ENCODE results near the gene CTIF.

The CTIF gene

DNA sequence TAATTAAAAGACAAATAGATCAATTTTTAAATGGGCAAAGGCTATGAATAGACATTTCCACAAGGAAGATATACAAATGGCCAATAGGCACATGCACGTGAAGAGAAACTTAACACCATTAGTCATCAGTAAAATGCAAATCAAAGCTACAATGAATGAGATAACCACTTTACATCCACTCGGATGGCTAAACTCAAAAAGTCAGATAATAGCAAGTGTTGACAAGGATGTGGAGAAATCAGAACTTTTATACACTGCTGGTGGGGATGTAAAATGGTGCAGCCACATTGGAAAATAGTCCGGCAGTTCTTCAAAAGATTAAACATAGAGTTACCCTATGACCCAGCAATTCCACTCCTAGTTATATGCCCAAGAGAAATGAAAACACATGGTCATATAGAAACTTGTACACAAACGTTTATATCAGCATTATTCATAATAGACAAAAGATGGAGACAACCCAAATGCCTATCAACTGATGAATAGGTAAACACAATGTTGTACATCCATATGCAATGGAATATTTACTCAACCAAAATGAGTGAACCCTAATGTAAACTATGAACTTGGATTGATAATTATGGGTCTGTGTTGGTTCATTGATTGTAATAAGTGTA lies 360.8 kb downstream of the CTIF start:
- TF ChIP-seq, protein P1, sequence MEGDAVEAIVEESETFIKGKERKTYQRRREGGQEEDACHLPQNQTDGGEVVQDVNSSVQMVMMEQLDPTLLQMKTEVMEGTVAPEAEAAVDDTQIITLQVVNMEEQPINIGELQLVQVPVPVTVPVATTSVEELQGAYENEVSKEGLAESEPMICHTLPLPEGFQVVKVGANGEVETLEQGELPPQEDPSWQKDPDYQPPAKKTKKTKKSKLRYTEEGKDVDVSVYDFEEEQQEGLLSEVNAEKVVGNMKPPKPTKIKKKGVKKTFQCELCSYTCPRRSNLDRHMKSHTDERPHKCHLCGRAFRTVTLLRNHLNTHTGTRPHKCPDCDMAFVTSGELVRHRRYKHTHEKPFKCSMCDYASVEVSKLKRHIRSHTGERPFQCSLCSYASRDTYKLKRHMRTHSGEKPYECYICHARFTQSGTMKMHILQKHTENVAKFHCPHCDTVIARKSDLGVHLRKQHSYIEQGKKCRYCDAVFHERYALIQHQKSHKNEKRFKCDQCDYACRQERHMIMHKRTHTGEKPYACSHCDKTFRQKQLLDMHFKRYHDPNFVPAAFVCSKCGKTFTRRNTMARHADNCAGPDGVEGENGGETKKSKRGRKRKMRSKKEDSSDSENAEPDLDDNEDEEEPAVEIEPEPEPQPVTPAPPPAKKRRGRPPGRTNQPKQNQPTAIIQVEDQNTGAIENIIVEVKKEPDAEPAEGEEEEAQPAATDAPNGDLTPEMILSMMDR (IDR thresholded peaks at IDR 0.05; ENCODE audit: insufficient read depth, low read depth, low read length, missing control alignments), result no peak
- DNase-seq (ENCODE audit: low read depth), result no peak
- no peak overlapping the region for H3K4me3 ChIP-seq (ENCODE audit: low read depth, low read length)

DNA sequence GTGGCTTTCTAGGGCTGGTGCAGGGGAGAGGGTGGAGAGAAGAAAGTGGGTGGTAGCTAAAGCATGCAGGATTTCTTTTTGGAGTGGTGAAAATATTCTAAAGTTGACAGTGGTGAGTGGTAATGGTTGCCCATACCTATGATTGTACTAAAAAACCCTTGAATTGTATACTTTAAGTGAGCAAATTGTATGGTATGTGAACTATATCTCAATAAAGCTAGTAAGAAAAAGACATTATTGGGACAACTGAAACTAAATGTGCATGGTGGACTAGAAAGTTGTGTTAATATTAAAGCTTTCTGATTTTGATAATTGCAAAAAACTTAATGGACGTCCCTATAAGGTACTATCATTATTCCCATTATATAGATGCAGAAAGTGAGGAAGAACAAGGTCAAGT lies 361.6 kb downstream of the CTIF start:
- H3K4me3 ChIP-seq (ENCODE audit: low read depth, low read length), result no peak overlapping the region
- TF ChIP-seq, protein P1 (IDR thresholded peaks at IDR 0.05; ENCODE audit: insufficient read depth, low read depth, low read length, missing control alignments), result no peak

DNA sequence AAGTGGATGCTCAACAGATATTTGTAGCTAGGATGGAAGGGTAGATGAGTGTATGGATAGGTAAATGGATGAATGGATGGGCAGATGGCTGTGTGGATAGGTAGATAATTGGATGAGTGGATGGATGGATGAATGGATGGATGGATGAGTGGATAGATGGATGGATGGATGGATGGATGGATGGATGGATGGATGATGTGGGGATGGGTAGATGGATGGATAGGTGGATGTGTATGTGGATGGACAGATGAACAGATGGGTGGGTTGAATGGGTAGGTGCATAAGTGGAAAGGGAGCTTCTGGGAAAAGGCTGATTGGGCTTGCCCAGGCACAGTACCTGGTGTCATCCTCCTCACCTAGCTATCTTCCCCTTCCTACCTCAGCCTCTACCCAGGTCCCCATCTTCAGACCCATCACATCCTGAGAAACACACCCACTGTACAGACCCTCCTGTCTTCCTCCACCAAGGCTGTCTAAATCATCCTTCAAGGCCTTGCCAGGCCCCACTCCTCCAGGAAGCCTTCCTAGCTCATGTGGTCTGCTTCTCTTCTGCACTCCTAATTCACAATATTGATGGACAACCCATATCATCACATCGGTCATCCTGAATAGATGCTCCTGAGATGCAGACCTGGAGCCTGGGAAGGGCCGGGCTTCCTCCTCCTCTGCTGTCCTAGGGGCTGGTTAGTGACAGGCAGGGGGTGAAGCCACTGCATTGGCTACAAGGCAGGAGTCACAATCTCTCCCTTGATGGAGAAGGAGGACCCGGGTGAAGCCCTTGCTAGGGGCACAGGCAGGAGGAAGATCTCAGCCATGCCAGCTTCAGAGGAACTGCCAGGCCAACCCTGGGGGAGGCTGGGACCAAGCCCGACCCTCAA lies 362.6 kb downstream of the CTIF start:
- TF ChIP-seq, protein P1 (IDR thresholded peaks at IDR 0.05; ENCODE audit: insufficient read depth, low read depth, low read length, missing control alignments), result no peak
- no peak for DNase-seq (ENCODE audit: low read depth)
- H3K4me3 ChIP-seq (ENCODE audit: low read depth, low read length), result no peak overlapping the region

More for the DNA sequence above, 361.6 kb downstream of the CTIF start:
- DNase-seq (ENCODE audit: low read depth), result no peak

DNA sequence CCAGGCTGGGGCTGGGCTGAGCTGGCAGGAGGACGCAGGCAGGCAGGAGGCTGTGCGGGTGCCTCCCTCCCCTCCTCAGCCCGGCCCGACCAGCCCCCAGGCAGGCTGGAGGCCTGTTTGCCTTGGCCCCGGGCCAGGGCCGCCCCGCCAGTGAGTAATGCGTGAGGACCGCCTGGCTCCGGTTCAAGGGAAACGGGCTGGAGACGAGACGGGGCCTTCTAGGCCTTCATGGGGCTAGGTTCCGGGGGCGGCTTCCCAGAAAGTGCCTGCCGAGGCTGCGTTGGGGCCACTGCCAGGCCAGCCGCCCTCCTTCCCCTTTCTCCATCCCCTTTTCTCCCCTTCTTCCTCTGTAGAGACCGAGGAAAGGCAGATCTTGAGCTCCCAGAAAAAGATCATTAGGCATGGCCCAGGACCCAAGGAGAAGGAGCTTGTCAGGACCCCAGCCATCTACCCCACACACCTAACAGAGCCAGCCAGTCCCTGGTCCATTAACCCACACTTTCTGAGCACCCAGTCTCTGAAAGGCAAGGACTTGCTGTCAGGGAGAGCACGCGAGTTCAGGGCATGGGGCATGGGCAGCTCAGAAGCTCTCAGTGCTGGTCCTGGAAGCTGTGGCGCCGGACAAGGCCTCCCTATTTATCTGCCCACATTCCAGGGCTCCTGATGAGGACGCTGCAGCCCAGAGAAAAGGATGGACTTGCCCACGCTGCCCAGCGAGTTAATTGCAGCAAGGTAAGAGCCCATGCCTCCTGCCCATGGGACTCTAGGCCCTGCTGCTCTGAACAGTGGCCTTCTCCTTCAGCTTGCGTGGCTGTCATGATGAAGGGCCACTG lies 363.4 kb downstream of the CTIF start:
- TF ChIP-seq, protein P1 (IDR thresholded peaks at IDR 0.05; ENCODE audit: insufficient read depth, low read depth, low read length, missing control alignments), result no peak
- H3K4me3 ChIP-seq (ENCODE audit: low read depth, low read length), result no peak overlapping the region
- DNase-seq (ENCODE audit: low read depth), result no peak

DNA sequence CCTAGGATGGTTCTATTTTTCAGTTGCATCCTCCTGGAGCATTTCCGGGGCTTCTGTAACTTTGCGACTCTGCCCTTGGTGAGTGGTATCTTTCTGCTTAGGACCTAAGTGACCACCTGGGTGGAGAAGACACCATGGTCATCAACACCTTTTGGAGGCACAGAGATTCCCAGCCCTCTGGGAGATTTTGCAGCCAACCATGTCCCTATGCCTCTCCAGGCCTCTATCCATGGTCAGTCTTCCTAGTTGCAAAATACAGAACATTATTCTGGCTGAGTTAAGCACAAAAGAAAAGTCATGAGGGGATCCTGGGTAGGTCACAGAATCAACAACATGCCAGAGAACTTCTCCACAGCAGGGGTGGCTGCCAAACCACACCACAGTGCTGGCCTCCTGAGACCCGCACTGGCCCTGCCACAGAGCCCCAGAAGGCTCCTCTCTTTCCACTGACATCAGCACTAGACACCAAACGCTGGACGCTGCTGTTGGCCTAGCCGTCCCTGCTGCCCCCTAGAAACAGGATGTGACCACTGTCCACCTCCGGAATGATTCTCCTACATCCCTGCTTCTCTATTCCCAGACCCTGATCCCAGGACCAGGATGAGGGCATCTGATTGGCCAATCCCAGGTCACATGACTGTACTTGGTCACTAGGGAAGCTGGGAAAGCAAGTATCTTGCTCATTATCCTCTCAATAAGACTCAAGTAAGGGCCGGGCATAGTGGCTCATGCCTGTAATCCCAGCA lies 364.2 kb downstream of the CTIF start:
- no peak overlapping the region for H3K4me3 ChIP-seq (ENCODE audit: low read depth, low read length)
- no peak for DNase-seq (ENCODE audit: low read depth)
- TF ChIP-seq, protein P1 (IDR thresholded peaks at IDR 0.05; ENCODE audit: insufficient read depth, low read depth, low read length, missing control alignments), result no peak

DNA sequence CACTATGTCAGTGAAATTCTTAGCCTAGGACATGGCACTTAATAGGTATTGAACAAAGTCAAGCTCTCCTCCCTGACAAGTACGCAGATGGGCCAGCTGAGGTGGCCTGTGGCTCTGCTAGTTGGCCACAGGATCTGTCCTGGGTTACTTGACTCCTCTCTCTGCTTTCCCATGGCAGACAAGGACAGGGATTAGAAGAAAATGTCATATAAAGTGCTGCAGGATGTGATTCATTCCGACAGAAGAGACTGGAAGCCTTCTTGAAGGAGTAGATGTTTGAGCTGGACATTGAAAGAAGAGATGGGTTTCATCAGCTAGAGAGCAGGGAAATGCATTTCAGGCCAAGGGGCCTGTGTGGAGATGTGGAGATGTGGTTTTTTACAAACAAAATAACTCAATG lies 365.3 kb downstream of the CTIF start:
- no peak overlapping the region for H3K4me3 ChIP-seq (ENCODE audit: low read depth, low read length)
- TF ChIP-seq, protein P1 (IDR thresholded peaks at IDR 0.05; ENCODE audit: insufficient read depth, low read depth, low read length, missing control alignments), result no peak
- DNase-seq (ENCODE audit: low read depth), result no peak
